Fibroblast of lung (primary cell): ENCODE results near the gene FNDC3A.
"Not testable (repeated sequence)": the region's sequence is repeated elsewhere in the genome, so short reads cannot be mapped to it uniquely, and the experiment has no call there.

Source experiments
- EZH2 ChIP-seq: IDR thresholded peaks from 2 replicates; pipeline ENCODE4 v1.5.1; 2012; ENCODE audit warnings: low read length, control low read depth, mild to moderate bottlenecking; ENCODE audit errors: missing control alignments
- TF ChIP-seq, protein P1 (sequence below), 2 donors: IDR thresholded peaks in 1 of 2; conservative IDR thresholded peaks in 1 of 2; 1 replicate in 1 of 2; 2 replicates in 1 of 2; pipeline ENCODE4 v1.5.1; 2011 to 2012; ENCODE audit warnings: low read length in 2 of 2, control low read depth in 1 of 2, inconsistent platforms in 1 of 2, low read depth in 1 of 2, mild to moderate bottlenecking in 1 of 2

DNA sequence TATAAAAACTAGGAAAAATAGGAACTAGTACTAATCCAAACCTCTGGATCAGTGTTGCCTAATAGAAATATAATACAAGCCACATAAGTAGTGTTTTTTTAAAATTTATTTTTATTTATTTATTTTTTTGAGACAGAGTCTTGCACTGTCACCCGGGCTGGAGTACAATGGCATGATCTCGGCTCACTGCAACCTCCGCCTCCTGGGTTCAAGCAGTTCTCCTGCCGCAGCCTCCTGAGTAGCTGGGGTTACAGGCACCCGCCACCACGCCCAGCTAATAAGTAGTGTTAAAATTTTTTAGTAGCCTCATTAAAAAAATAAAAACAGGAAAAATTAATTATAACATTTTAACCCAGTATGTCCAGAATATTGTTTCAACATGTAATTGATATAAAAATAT is 94.3 kb downstream of the FNDC3A start:
- TF ChIP-seq, protein P1, sequence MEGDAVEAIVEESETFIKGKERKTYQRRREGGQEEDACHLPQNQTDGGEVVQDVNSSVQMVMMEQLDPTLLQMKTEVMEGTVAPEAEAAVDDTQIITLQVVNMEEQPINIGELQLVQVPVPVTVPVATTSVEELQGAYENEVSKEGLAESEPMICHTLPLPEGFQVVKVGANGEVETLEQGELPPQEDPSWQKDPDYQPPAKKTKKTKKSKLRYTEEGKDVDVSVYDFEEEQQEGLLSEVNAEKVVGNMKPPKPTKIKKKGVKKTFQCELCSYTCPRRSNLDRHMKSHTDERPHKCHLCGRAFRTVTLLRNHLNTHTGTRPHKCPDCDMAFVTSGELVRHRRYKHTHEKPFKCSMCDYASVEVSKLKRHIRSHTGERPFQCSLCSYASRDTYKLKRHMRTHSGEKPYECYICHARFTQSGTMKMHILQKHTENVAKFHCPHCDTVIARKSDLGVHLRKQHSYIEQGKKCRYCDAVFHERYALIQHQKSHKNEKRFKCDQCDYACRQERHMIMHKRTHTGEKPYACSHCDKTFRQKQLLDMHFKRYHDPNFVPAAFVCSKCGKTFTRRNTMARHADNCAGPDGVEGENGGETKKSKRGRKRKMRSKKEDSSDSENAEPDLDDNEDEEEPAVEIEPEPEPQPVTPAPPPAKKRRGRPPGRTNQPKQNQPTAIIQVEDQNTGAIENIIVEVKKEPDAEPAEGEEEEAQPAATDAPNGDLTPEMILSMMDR (conservative IDR thresholded peaks at IDR 0.05 in 1 of 2, IDR thresholded peaks at IDR 0.05 in 1 of 2; ENCODE audit: low read depth in 1 of 2, low read length in 2 of 2): not testable (repeated sequence)
- not testable (repeated sequence) for TF ChIP-seq EZH2
